Mesenchymal stem cell (in vitro differentiated cells and primary cell): Measurements from ENCODE around the gene RNGTT.

Experiments used
- DNase-seq: peaks from one replicate; pipeline ENCODE4 v3.0.0-alpha.2; 2013
- H2AFZ ChIP-seq: one replicate; pipeline ENCODE4 v1.6.1; 2013; ENCODE audit warnings: low read depth, mild to moderate bottlenecking, control low read depth, inconsistent platforms, low read length, moderate library complexity
- H2AK5ac ChIP-seq: 2 replicates; pipeline ENCODE4 v1.6.1; 2013; ENCODE audit warnings: low read length, moderate library complexity, mild to moderate bottlenecking, inconsistent platforms; ENCODE audit not compliant: severe bottlenecking
- H2BK120ac ChIP-seq: one replicate; pipeline ENCODE4 v1.6.1; 2013; ENCODE audit warnings: low read depth, mild to moderate bottlenecking, inconsistent platforms, low read length, moderate library complexity
- H2BK12ac ChIP-seq, 2 experiments: one replicate each; pipeline ENCODE4 v1.6.1; 2013; ENCODE audit warnings: inconsistent platforms in 2 of 2, low read length in 2 of 2, mild to moderate bottlenecking in 2 of 2, moderate library complexity in 2 of 2, control low read depth in 1 of 2
- H2BK15ac ChIP-seq: one replicate; pipeline ENCODE4 v1.6.1; 2013; ENCODE audit warnings: mild to moderate bottlenecking, low read depth, inconsistent platforms; ENCODE audit not compliant: poor library complexity, severe bottlenecking
- H2BK5ac ChIP-seq: 2 replicates; pipeline ENCODE4 v1.6.1; 2013; ENCODE audit warnings: low read depth, mild to moderate bottlenecking, low read length, control low read depth, inconsistent platforms; ENCODE audit not compliant: poor library complexity, severe bottlenecking
- H3K14ac ChIP-seq, 2 experiments: one replicate each; pipeline ENCODE4 v1.6.1; 2013; ENCODE audit warnings: inconsistent platforms in 2 of 2, low read length in 2 of 2, control low read depth in 1 of 2, mild to moderate bottlenecking in 1 of 2, moderate library complexity in 1 of 2
- H3K18ac ChIP-seq, 2 experiments: one replicate each; pipeline ENCODE4 v1.6.1; 2013; ENCODE audit warnings: inconsistent platforms in 2 of 2, low read length in 2 of 2, control low read depth in 1 of 2, low read depth in 1 of 2, mild to moderate bottlenecking in 1 of 2
- H3K23ac ChIP-seq, 2 experiments: one replicate each; pipeline ENCODE4 v1.6.1; 2013; ENCODE audit warnings: inconsistent platforms in 2 of 2, low read length in 2 of 2, mild to moderate bottlenecking in 2 of 2, moderate library complexity in 2 of 2, control low read depth in 1 of 2
- H3K27ac ChIP-seq: 2 replicates; pipeline ENCODE4 v1.5.1; 2013; ENCODE audit warnings: mild to moderate bottlenecking, moderate library complexity, low read length, control low read depth, inconsistent platforms; ENCODE audit not compliant: poor library complexity, severe bottlenecking
- H3K27me3 ChIP-seq, 2 experiments: 2 replicates each; pipeline versions ENCODE4 v1.6.1 to v1.7.0; 2013; ENCODE audit warnings: low read length in 2 of 2, mild to moderate bottlenecking in 2 of 2, moderate library complexity in 2 of 2, control low read depth in 1 of 2, inconsistent platforms in 1 of 2; ENCODE audit not compliant: control insufficient read depth in 1 of 2, insufficient read depth in 1 of 2
- H3K36me3 ChIP-seq, 2 experiments: 2 replicates each; pipeline versions ENCODE4 v1.6.1 to v1.7.0; 2013; ENCODE audit warnings: low read length in 2 of 2, control low read depth in 1 of 2, inconsistent platforms in 1 of 2, low read depth in 1 of 2, mild to moderate bottlenecking in 1 of 2; ENCODE audit not compliant: insufficient read depth in 2 of 2, control insufficient read depth in 1 of 2
- H3K4ac ChIP-seq, 2 experiments: one replicate each; pipeline ENCODE4 v1.6.1; 2013; ENCODE audit warnings: inconsistent platforms in 2 of 2, low read length in 2 of 2, mild to moderate bottlenecking in 2 of 2, moderate library complexity in 2 of 2, control low read depth in 1 of 2, low read depth in 1 of 2
- H3K4me1 ChIP-seq: 2 replicates; pipeline ENCODE4 v1.6.1; 2013; ENCODE audit warnings: low read depth, low read length, control low read depth; ENCODE audit not compliant: control insufficient read depth, insufficient read depth
- H3K4me2 ChIP-seq: 2 replicates; pipeline ENCODE4 v1.6.1; 2013; ENCODE audit warnings: low read length, mild to moderate bottlenecking, inconsistent platforms; ENCODE audit not compliant: poor library complexity, severe bottlenecking
- H3K4me3 ChIP-seq, 2 experiments: 2 replicates each; pipeline versions ENCODE4 v1.5.1 to v1.7.0; 2013; ENCODE audit warnings: low read length in 2 of 2, mild to moderate bottlenecking in 2 of 2, control low read depth in 1 of 2, low read depth in 1 of 2; ENCODE audit not compliant: insufficient read depth in 1 of 2
- H3K79me1 ChIP-seq: replicated peaks from 2 replicates; pipeline ENCODE4 v1.6.1; 2013; ENCODE audit warnings: mild to moderate bottlenecking, control low read depth, low read length, inconsistent platforms; ENCODE audit not compliant: poor library complexity, severe bottlenecking
- H3K9ac ChIP-seq: 2 replicates; pipeline ENCODE4 v1.7.0; 2013; ENCODE audit warnings: mild to moderate bottlenecking, low read length, moderate library complexity
- H3K9me3 ChIP-seq: 2 replicates; pipeline ENCODE4 v1.7.0; 2013; ENCODE audit warnings: mild to moderate bottlenecking, low read length; ENCODE audit not compliant: control insufficient read depth
- H4K8ac ChIP-seq: one replicate; pipeline ENCODE4 v1.6.1; 2013; ENCODE audit warnings: inconsistent platforms, mild to moderate bottlenecking, low read length, moderate library complexity
- H4K91ac ChIP-seq: one replicate; pipeline ENCODE4 v1.6.1; 2013; ENCODE audit warnings: mild to moderate bottlenecking, low read length, inconsistent platforms
- WGBS: methylation state at CpG from one replicate; pipeline ENCODE4 v1.1.7; 2013; ENCODE audit warnings: mixed read lengths; 5-methylcytosine and 5-hydroxymethylcytosine counted together

Gene RNGTT

GRCh38 chr6:88680654-88681053 is 282.8 kb downstream of the RNGTT start:
- H3K36me3 ChIP-seq = peaks cover 0 to 3% of the 10 kb centered on the region in 2 experiments
- no CpG with 5 or more reads among the region's 6 CpGs for WGBS
- H3K27ac ChIP-seq = no peak overlapping the region
- H2AFZ ChIP-seq = no peak overlapping the region
- no peaks in the 10 kb centered on the region for H3K4me1 ChIP-seq
- H3K4me2 ChIP-seq = no peak overlapping the region
- H3K23ac ChIP-seq = no peak overlapping the region
- H3K27me3 ChIP-seq = no peaks in the 10 kb centered on the region
- no peak overlapping the region for H2BK5ac ChIP-seq
- H2BK12ac ChIP-seq = no peak overlapping the region
- no peak overlapping the region for H3K9ac ChIP-seq
- H3K18ac ChIP-seq = no peak overlapping the region
- H3K14ac ChIP-seq = no peak overlapping the region
- no peak overlapping the region for H3K4ac ChIP-seq
- H4K8ac ChIP-seq = no peak overlapping the region
- H3K4me3 ChIP-seq = no peak overlapping the region
- peaks cover 3% of the 10 kb centered on the region for H3K79me1 ChIP-seq
- H2BK15ac ChIP-seq = no peak overlapping the region
- H2AK5ac ChIP-seq = no peak overlapping the region
- no peak overlapping the region for H2BK120ac ChIP-seq
- no peak overlapping the region for H4K91ac ChIP-seq
- DNase-seq = no peak
- no peaks in the 10 kb centered on the region for H3K9me3 ChIP-seq

GRCh38 chr6:88679841-88680240 is 283.6 kb downstream of the RNGTT start:
- H3K4me1 ChIP-seq = no peaks in the 10 kb centered on the region
- H2BK5ac ChIP-seq = no peak overlapping the region
- no peak overlapping the region for H3K4me3 ChIP-seq
- no peak overlapping the region for H3K14ac ChIP-seq
- no peak overlapping the region for H3K27ac ChIP-seq
- no peak overlapping the region for H4K91ac ChIP-seq
- H2BK120ac ChIP-seq = no peak overlapping the region
- peaks cover 0 to 3% of the 10 kb centered on the region in 2 experiments for H3K36me3 ChIP-seq
- DNase-seq = no peak
- H3K79me1 ChIP-seq = peaks cover 4% of the 10 kb centered on the region
- no peak overlapping the region for H3K9ac ChIP-seq
- no peak overlapping the region for H2AK5ac ChIP-seq
- H3K4ac ChIP-seq = no peak overlapping the region
- WGBS = 100% methylated on average over 3 of the region's 4 CpGs
- no peak overlapping the region for H3K4me2 ChIP-seq
- H4K8ac ChIP-seq = no peak overlapping the region
- no peaks in the 10 kb centered on the region for H3K27me3 ChIP-seq
- H3K9me3 ChIP-seq = no peaks in the 10 kb centered on the region
- no peak overlapping the region for H2BK12ac ChIP-seq
- H2AFZ ChIP-seq = no peak overlapping the region
- H3K23ac ChIP-seq = no peak overlapping the region
- H2BK15ac ChIP-seq = no peak overlapping the region
- no peak overlapping the region for H3K18ac ChIP-seq

GRCh38 chr6:88677356-88677755 is 286.1 kb downstream of the RNGTT start:
- Histone ChIP-seq H4K91ac (no peak overlapping the region), H3K4ac (no peak overlapping the region), H3K79me1 (peaks cover 5% of the 10 kb centered on the region), H3K9me3 (no peaks in the 10 kb centered on the region), H2AFZ (no peak overlapping the region), H2BK5ac (no peak overlapping the region), H3K4me2 (no peak overlapping the region), H3K4me1 (no peaks in the 10 kb centered on the region), H3K14ac (no peak overlapping the region), H3K36me3 (peaks cover 0 to 3% of the 10 kb centered on the region in 2 experiments), H3K27me3 (no peaks in the 10 kb centered on the region), H2AK5ac (no peak overlapping the region), H4K8ac (no peak overlapping the region), H2BK120ac (no peak overlapping the region), H2BK15ac (no peak overlapping the region), H3K9ac (no peak overlapping the region), H3K23ac (no peak overlapping the region), H3K27ac (no peak overlapping the region), H3K18ac (no peak overlapping the region), H3K4me3 (no peak overlapping the region), H2BK12ac (no peak overlapping the region)
- WGBS = 96% methylated on average over 4 of the region's 4 CpGs
- no peak for DNase-seq

GRCh38 chr6:88671624-88672023 is 291.8 kb downstream of the RNGTT start:
- Histone ChIP-seq H2BK120ac (no peak overlapping the region), H2BK5ac (no peak overlapping the region), H2BK12ac (no peak overlapping the region), H3K27me3 (no peaks in the 10 kb centered on the region), H4K8ac (no peak overlapping the region), H3K36me3 (peaks cover 3 to 9% of the 10 kb centered on the region in 2 experiments), H3K4ac (no peak overlapping the region), H4K91ac (no peak overlapping the region), H3K23ac (no peak overlapping the region), H2BK15ac (no peak overlapping the region), H3K9ac (no peak overlapping the region), H3K14ac (no peak overlapping the region), H3K4me2 (no peak overlapping the region), H3K27ac (no peak overlapping the region), H3K18ac (no peak overlapping the region), H2AFZ (no peak overlapping the region), H3K4me3 (no peak overlapping the region), H2AK5ac (no peak overlapping the region), H3K4me1 (no peaks in the 10 kb centered on the region), H3K79me1 (peaks cover 28% of the 10 kb centered on the region), H3K9me3 (peaks cover 20% of the 10 kb centered on the region)
- 100% methylated on average over 2 of the region's 2 CpGs for WGBS
- no peak for DNase-seq
